Measurements from ENCODE around the gene OR2S2.
"Not testable (repeated sequence)": the region's sequence is repeated elsewhere in the genome, so short reads cannot be mapped to it uniquely, and the experiment has no call there.

Gene OR2S2

GRCh38 chr9:35960039-35960655 is 2.2 kb upstream of the OR2S2 start:
- DNase-seq, result no peak

- no peak for DNase-seq
Measured at GRCh38 chr9:35956651-35957050, 1.3 kb downstream of the OR2S2 start.

GRCh38 chr9:35954942-35955546 is 2.9 kb downstream of the OR2S2 start:
- peak; percentile 46 for DNase-seq

- DNase-seq, result no peak
Measured at GRCh38 chr9:35952526-35953191, 5.3 kb downstream of the OR2S2 start.

GRCh38 chr9:35951736-35952135 is 6.2 kb downstream of the OR2S2 start:
- DNase-seq, result no peak

GRCh38 chr9:35948901-35949318 is 9.0 kb downstream of the OR2S2 start:
- no peak for DNase-seq

- no peak for DNase-seq
Measured at GRCh38 chr9:35948451-35948850, 9.5 kb downstream of the OR2S2 start.

GRCh38 chr9:35945341-35946018 is 12.5 kb downstream of the OR2S2 start:
- peak; percentile 82 for DNase-seq

GRCh38 chr9:35944841-35945240 is 13.1 kb downstream of the OR2S2 start:
- DNase-seq, result no peak

- DNase-seq, result no peak
Measured at GRCh38 chr9:35944173-35944572, 13.8 kb downstream of the OR2S2 start.

GRCh38 chr9:35942286-35942685 is 15.7 kb downstream of the OR2S2 start:
- DNase-seq, result no peak

GRCh38 chr9:35940458-35941407 is 17.2 kb downstream of the OR2S2 start:
- DNase-seq, result no peak

GRCh38 chr9:35939679-35940250 is 18.2 kb downstream of the OR2S2 start:
- DNase-seq, result no peak

GRCh38 chr9:35938474-35939356 is 19.2 kb downstream of the OR2S2 start:
- no peak for DNase-seq

GRCh38 chr9:35937227-35937626 is 20.7 kb downstream of the OR2S2 start:
- DNase-seq, result no peak

- no peak for DNase-seq
Measured at GRCh38 chr9:35935755-35936509, 22.0 kb downstream of the OR2S2 start.

GRCh38 chr9:35935261-35935660 is 22.7 kb downstream of the OR2S2 start:
- no peak for DNase-seq

GRCh38 chr9:35934069-35934468 is 23.9 kb downstream of the OR2S2 start:
- not testable (repeated sequence) for DNase-seq

GRCh38 chr9:35933550-35934067 is 24.3 kb downstream of the OR2S2 start:
- DNase-seq, result no peak

- no peak for DNase-seq
Measured at GRCh38 chr9:35932735-35933134, 25.2 kb downstream of the OR2S2 start.
